HCT116 (cell line): Measurements from ENCODE around the gene CTU2. TPM values are rescaled to one million over a fixed set of nuclear protein-coding genes. Genes with fewer than 3 reads are reported as not detected.

ENCODE experiments used
- CBX3 ChIP-seq: IDR thresholded peaks from 2 replicates; pipeline ENCODE4 v1.6.1; 2012; ENCODE audit warnings: low read depth
- CEBPB ChIP-seq: IDR thresholded peaks from 2 replicates; pipeline ENCODE4 v1.6.1; 2012; ENCODE audit warnings: low read depth
- CTCF ChIP-seq, 3 experiments: fragments of 200-600 bp in 1 of 3; sonication (generic) in 1 of 3; IDR thresholded peaks in 2 of 3; conservative IDR thresholded peaks in 1 of 3; 2 replicates each; pipeline ENCODE4 v1.5.1; 2012 to 2017; ENCODE audit warnings: low read depth in 2 of 3, low read length in 2 of 3, antibody characterized with exemption in 1 of 3, borderline replicate concordance in 1 of 3, control low read depth in 1 of 3, mild to moderate bottlenecking in 1 of 3, mixed read lengths in 1 of 3, mixed run types in 1 of 3, moderate library complexity in 1 of 3; ENCODE audit not compliant: insufficient read depth in 1 of 3
- EGR1 ChIP-seq: IDR thresholded peaks from 2 replicates; pipeline ENCODE4 v1.6.1; 2012; ENCODE audit warnings: low read depth
- ELF1 ChIP-seq: IDR thresholded peaks from 2 replicates; pipeline ENCODE4 v1.6.1; 2012; ENCODE audit warnings: low read depth, borderline replicate concordance
- REST ChIP-seq: IDR thresholded peaks from 2 replicates; pipeline ENCODE4 v1.6.1; 2012; ENCODE audit warnings: low read depth
- SIN3A ChIP-seq: IDR thresholded peaks from 2 replicates; pipeline ENCODE4 v1.6.1; 2012; ENCODE audit warnings: low read depth
- ZBTB33 ChIP-seq: IDR thresholded peaks from 2 replicates; pipeline ENCODE4 v1.6.1; 2011; ENCODE audit warnings: mild to moderate bottlenecking, low read length, moderate library complexity; ENCODE audit not compliant: insufficient replicate concordance; ENCODE audit errors: extremely low read depth
- ZFX ChIP-seq: fragments of 450-650 bp; IDR thresholded peaks from 2 replicates; pipeline ENCODE4 v1.6.1; 2017
- total RNA-seq: library from RNA; stranded (reverse); gene quantifications from one replicate; pipeline ENCODE4 v1.2.1, GENCODE V29; 2021; ENCODE audit not compliant: unreplicated experiment
- TF ChIP-seq, protein P1 (sequence below): IDR thresholded peaks from 2 replicates; pipeline ENCODE4 v1.6.1; 2012

Gene CTU2
- total RNA-seq, 1 experiment from 2014 or later = 71.3 TPM

GRCh38 chr16:88710556-88710955 is 4.3 kb downstream of the CTU2 start (continued):
- TF ChIP-seq REST (no peak), SIN3A (no peak), CEBPB (no peak), CBX3 (no peak), ELF1 (no peak), ZFX (no peak), ZBTB33 (no peak), EGR1 (no peak), CTCF (IDR thresholded peaks at IDR 0.05 in 2 of 3, conservative IDR thresholded peaks at IDR 0.05 in 1 of 3; ENCODE audit: borderline replicate concordance in 1 of 3, insufficient read depth in 1 of 3, low read depth in 2 of 3, low read length in 2 of 3) (no peak)
- TF ChIP-seq, protein P1, sequence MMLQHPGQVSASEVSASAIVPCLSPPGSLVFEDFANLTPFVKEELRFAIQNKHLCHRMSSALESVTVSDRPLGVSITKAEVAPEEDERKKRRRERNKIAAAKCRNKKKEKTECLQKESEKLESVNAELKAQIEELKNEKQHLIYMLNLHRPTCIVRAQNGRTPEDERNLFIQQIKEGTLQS = no peak
